GM12872 (cell line): Measurements from ENCODE around the gene KCTD13.

ENCODE experiments used
- TF ChIP-seq, protein P1 (sequence below): IDR thresholded peaks from 3 replicates; pipeline ENCODE4 v1.5.1; 2011; ENCODE audit warnings: low read depth, mild to moderate bottlenecking, low read length, moderate library complexity; ENCODE audit not compliant: insufficient read depth

Gene KCTD13

DNA sequence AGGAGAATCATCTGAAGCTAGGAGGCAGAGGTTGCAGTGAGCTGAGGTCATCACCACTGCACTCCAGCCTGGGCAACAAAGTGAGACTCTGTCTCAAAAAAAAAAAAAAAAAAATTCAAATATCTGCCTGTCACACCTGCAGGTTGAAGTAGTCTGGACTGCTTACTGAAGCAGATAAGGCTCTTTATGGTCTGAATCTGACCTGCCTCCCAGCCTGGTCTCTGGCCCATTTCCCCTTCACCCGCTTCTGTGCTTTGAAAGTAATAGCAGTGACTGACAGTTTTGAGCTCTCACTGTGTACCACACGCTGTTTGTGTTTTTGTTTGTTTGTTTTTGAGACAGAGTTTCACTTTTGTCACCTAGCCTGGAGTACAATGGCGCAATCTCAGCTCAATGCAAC, 32.5 kb downstream of the KCTD13 start:
- TF ChIP-seq, protein P1, sequence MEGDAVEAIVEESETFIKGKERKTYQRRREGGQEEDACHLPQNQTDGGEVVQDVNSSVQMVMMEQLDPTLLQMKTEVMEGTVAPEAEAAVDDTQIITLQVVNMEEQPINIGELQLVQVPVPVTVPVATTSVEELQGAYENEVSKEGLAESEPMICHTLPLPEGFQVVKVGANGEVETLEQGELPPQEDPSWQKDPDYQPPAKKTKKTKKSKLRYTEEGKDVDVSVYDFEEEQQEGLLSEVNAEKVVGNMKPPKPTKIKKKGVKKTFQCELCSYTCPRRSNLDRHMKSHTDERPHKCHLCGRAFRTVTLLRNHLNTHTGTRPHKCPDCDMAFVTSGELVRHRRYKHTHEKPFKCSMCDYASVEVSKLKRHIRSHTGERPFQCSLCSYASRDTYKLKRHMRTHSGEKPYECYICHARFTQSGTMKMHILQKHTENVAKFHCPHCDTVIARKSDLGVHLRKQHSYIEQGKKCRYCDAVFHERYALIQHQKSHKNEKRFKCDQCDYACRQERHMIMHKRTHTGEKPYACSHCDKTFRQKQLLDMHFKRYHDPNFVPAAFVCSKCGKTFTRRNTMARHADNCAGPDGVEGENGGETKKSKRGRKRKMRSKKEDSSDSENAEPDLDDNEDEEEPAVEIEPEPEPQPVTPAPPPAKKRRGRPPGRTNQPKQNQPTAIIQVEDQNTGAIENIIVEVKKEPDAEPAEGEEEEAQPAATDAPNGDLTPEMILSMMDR: no peak

- TF ChIP-seq, protein P1: no peak
Measured at GRCh38 chr16:29892458-29892813, 33.6 kb downstream of the KCTD13 start.

GRCh38 chr16:29891525-29892457, 34.2 kb downstream of the KCTD13 start:
- TF ChIP-seq, protein P1: no peak

DNA sequence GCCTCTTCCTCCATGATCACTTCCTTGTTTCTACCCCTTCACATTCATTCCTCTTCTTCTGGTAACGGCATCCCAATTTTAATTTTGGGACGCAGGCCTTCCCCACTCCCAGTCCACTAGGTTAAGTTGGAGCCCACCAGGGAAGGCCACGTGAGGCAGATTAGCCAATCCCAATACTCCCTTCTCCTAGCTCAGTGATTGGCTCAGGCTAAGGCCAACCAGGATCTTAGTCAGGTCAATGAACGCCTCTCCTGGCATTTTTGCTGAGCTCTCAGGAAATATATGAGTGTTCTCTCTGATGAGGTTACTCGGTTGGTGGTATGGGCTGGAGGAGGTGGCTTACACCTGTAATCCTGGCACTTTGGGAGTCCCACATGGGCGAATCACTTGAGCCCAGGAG, 42.0 kb downstream of the KCTD13 start:
- TF ChIP-seq, protein P1: no peak

DNA sequence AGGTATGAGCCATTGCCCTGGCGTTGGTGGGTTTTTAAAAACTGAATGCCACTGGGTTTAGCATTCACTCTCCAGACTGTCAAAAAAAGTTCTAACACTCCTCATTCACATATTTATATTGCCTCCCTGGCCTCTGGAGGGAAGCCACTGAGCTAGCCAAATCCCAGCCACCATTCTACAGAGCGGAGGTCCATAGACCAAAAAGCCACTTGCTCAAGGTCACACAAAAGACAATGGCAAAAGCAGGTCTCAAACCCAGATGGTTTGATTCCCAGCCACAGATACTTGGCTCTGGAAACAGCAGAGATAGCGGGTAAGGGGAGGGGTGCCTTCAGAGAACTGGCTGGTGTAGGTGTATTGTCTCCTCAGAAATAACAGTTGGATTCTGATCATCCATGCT, 45.0 kb downstream of the KCTD13 start:
- TF ChIP-seq, protein P1: no peak

DNA sequence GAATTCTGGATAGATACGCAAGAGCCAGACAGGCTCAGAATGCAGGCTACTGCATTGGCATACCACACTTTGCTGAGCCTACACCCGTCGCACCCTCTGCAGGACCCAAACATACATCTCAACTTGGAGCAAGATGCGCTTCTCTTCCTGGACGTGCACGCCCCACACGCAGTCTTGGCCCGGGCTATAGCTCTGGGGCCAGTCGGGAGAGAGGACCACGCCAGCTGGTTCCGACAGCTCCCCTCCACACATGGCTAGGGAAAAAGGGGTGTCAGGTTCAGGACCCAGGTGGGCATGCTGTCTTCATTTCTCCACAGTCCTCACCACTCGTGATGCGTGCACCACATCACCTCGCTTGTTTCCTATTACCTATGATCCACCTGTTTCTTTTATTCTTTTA, 47.9 kb downstream of the KCTD13 start:
- TF ChIP-seq, protein P1: no peak

DNA sequence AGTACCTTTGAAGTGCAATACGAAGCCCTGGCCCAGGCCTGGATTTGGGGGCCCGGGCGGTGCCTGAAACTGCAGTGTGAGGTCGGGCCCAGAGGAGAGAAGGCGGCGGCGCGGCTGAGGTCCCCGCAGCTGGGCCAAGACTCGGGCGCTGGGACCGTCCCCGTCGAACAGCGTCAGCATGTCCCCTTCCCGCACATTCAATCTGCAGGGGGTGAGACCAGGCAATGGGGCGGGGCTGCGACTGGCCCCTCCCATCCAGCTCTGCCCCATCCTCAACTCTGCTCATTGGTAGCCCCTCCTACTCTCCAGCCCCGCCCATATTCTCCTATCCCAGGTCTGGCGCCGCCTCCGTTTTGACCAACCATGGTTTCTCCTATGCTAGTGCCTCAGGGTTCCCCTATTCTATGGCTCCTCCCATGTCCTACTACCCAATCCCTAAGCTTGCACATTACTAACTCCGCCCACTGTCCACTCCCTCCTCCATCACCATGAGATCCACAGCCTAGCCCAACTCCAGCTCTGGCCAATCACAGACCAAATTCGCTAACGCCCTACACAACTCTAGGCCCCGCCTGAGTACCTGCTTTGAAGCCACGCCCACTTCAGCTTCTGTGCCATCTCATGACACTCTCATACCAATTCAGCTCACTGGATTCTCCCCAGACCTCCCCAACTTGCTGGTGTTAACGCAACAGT, 48.6 kb downstream of the KCTD13 start:
- TF ChIP-seq, protein P1: no peak
